Neural cell (in vitro differentiated cells): ENCODE results near the gene SPHKAP. TPM values are rescaled to one million over a fixed set of nuclear protein-coding genes. Genes with fewer than 3 reads are reported as not detected.

Experiments used
- H2AFZ ChIP-seq: fragments of 200-600, 300-800 bp; sonication (generic), shearing (Covaris generic); 2 replicates; pipeline ENCODE4 v1.6.0; 2014; ENCODE audit warnings: low read depth, mild to moderate bottlenecking, antibody characterized with exemption, low read length, moderate library complexity
- H3F3A ChIP-seq: fragments of 200-600 bp; shearing (Covaris generic); 2 replicates; pipeline ENCODE4 v1.6.1; 2016; ENCODE audit warnings: mild to moderate bottlenecking, moderate library complexity, mixed read lengths, antibody characterized with exemption, low read length; ENCODE audit not compliant: insufficient read depth, poor library complexity, severe bottlenecking
- H3K27ac ChIP-seq: fragments of 200-600, 300-800 bp; sonication (generic), shearing (Covaris generic); 2 replicates; pipeline ENCODE4 v1.5.1; 2014; ENCODE audit warnings: mild to moderate bottlenecking, low read length, moderate library complexity
- H3K27me3 ChIP-seq: fragments of 300-800, 200-600 bp; sonication (generic), shearing (Covaris generic); 2 replicates; pipeline ENCODE4 v1.6.0; 2014; ENCODE audit warnings: mild to moderate bottlenecking, low read depth, low read length, moderate library complexity; ENCODE audit not compliant: insufficient read depth
- H3K36me3 ChIP-seq: fragments of 300-800, 200-600 bp; sonication (generic), shearing (Covaris generic); 2 replicates; pipeline ENCODE4 v1.5.1; 2014; ENCODE audit warnings: mild to moderate bottlenecking, antibody characterized with exemption, low read length, moderate library complexity; ENCODE audit not compliant: insufficient read depth
- H3K4me2 ChIP-seq: fragments of 300-800, 200-600 bp; sonication (generic), shearing (Covaris generic); 2 replicates; pipeline ENCODE4 v1.6.0; 2014; ENCODE audit warnings: mild to moderate bottlenecking, low read length
- H3K4me3 ChIP-seq: fragments of 300-800, 200-600 bp; sonication (generic), shearing (Covaris generic); 2 replicates; pipeline ENCODE4 v1.5.1; 2014; ENCODE audit warnings: mild to moderate bottlenecking, low read length, moderate library complexity
- H3K79me2 ChIP-seq: fragments of 200-600 bp; shearing (Covaris generic); replicated peaks from 2 replicates; pipeline ENCODE4 v1.6.0; 2014; ENCODE audit warnings: mild to moderate bottlenecking, low read length, moderate library complexity; ENCODE audit not compliant: insufficient read depth
- H3K9ac ChIP-seq: fragments of 300-800, 200-600 bp; sonication (generic), shearing (Covaris generic); 2 replicates; pipeline ENCODE4 v1.6.1; 2016; ENCODE audit warnings: mild to moderate bottlenecking, low read length, mixed read lengths
- H3K9me2 ChIP-seq: fragments of 200-600 bp; shearing (Covaris generic); 2 replicates; pipeline ENCODE4 v1.6.1; 2016; ENCODE audit warnings: mild to moderate bottlenecking, low read length, mixed read lengths; ENCODE audit not compliant: insufficient read depth
- H3K9me3 ChIP-seq: fragments of 200-600, 300-800 bp; sonication (generic), shearing (Covaris generic); 2 replicates; pipeline ENCODE4 v1.6.1; 2016; ENCODE audit warnings: mild to moderate bottlenecking, mixed run types, low read length, moderate library complexity, mixed read lengths
- H4K20me1 ChIP-seq: fragments of 200-600 bp; shearing (Covaris generic); 2 replicates; pipeline ENCODE4 v1.6.1; 2016; ENCODE audit warnings: mild to moderate bottlenecking, mixed run types; ENCODE audit not compliant: insufficient read depth
- CTCF ChIP-seq: fragments of 450-650 bp; IDR thresholded peaks from 2 replicates; pipeline ENCODE4 v1.5.1; 2014; ENCODE audit warnings: antibody characterized with exemption, mild to moderate bottlenecking, moderate library complexity; ENCODE audit not compliant: poor library complexity, severe bottlenecking
- EP300 ChIP-seq: fragments of 450-650 bp; conservative IDR thresholded peaks from 2 replicates; pipeline ENCODE4 v1.6.1; 2014; ENCODE audit warnings: antibody characterized with exemption, mild to moderate bottlenecking, moderate library complexity; ENCODE audit not compliant: poor library complexity, severe bottlenecking
- EZH2 ChIP-seq: fragments of 200-600, 300-800 bp; shearing (Covaris generic), sonication (generic); IDR thresholded peaks from 2 replicates; pipeline ENCODE4 v1.6.1; 2014; ENCODE audit warnings: antibody characterized with exemption, low read length, borderline replicate concordance, mild to moderate bottlenecking; ENCODE audit not compliant: insufficient read depth, poor library complexity, severe bottlenecking
- MXI1 ChIP-seq: fragments of 450-650 bp; conservative IDR thresholded peaks from 2 replicates; pipeline ENCODE4 v1.6.1; 2014; ENCODE audit warnings: antibody characterized with exemption, mild to moderate bottlenecking; ENCODE audit not compliant: poor library complexity, severe bottlenecking
- POLR2AphosphoS5 ChIP-seq: IDR thresholded peaks from 2 replicates; pipeline ENCODE4 v1.6.1; 2012
- RAD21 ChIP-seq: fragments of 450-650 bp; conservative IDR thresholded peaks from 2 replicates; pipeline ENCODE4 v1.6.1; 2014; ENCODE audit warnings: antibody characterized with exemption, mild to moderate bottlenecking, moderate library complexity
- SMC3 ChIP-seq: fragments of 450-650 bp; conservative IDR thresholded peaks from 2 replicates; pipeline ENCODE4 v1.6.1; 2014; ENCODE audit warnings: antibody characterized with exemption, mild to moderate bottlenecking, moderate library complexity; ENCODE audit not compliant: poor library complexity
- TAF1 ChIP-seq: IDR thresholded peaks from 2 replicates; pipeline ENCODE4 v1.6.1; 2012; ENCODE audit warnings: low read depth
- polyA plus RNA-seq: library from polyadenylated mRNA; depleted of rRNA; stranded (reverse); fragments of >200 nt; gene quantifications from 2 replicates; pipeline ENCODE4 v1.2.3, GENCODE V29; 2014
- TF ChIP-seq, protein P1 (sequence below): IDR thresholded peaks from 2 replicates; pipeline ENCODE4 v1.6.1; 2012; ENCODE audit warnings: borderline replicate concordance

Gene SPHKAP
- polyA plus RNA-seq, 1 donor from 2014 or later = 1.7 TPM

- TF ChIP-seq, protein P1, sequence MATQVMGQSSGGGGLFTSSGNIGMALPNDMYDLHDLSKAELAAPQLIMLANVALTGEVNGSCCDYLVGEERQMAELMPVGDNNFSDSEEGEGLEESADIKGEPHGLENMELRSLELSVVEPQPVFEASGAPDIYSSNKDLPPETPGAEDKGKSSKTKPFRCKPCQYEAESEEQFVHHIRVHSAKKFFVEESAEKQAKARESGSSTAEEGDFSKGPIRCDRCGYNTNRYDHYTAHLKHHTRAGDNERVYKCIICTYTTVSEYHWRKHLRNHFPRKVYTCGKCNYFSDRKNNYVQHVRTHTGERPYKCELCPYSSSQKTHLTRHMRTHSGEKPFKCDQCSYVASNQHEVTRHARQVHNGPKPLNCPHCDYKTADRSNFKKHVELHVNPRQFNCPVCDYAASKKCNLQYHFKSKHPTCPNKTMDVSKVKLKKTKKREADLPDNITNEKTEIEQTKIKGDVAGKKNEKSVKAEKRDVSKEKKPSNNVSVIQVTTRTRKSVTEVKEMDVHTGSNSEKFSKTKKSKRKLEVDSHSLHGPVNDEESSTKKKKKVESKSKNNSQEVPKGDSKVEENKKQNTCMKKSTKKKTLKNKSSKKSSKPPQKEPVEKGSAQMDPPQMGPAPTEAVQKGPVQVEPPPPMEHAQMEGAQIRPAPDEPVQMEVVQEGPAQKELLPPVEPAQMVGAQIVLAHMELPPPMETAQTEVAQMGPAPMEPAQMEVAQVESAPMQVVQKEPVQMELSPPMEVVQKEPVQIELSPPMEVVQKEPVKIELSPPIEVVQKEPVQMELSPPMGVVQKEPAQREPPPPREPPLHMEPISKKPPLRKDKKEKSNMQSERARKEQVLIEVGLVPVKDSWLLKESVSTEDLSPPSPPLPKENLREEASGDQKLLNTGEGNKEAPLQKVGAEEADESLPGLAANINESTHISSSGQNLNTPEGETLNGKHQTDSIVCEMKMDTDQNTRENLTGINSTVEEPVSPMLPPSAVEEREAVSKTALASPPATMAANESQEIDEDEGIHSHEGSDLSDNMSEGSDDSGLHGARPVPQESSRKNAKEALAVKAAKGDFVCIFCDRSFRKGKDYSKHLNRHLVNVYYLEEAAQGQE = no peak
- TF ChIP-seq CTCF = no peak
- TF ChIP-seq MXI1 = no peak
- no peak for TF ChIP-seq EP300
- TF ChIP-seq RAD21 = no peak
- TF ChIP-seq POLR2AphosphoS5 = no peak
- no peak for TF ChIP-seq EZH2
- TF ChIP-seq TAF1 = no peak
- TF ChIP-seq SMC3 = no peak
- Histone ChIP-seq H3K9me2 (no peaks in the 10 kb centered on the region), H3K27me3 (no peaks in the 10 kb centered on the region), H2AFZ (no peak overlapping the region), H3K36me3 (no peaks in the 10 kb centered on the region), H3K9ac (no peak overlapping the region), H3K4me3 (no peak overlapping the region), H3K27ac (no peak overlapping the region), H4K20me1 (no peaks in the 10 kb centered on the region), H3K9me3 (no peaks in the 10 kb centered on the region), H3F3A (no peaks in the 10 kb centered on the region), H3K79me2 (no peaks in the 10 kb centered on the region), H3K4me2 (no peak overlapping the region)
Measured at GRCh38 chr2:228102949-228103348, 78.5 kb downstream of the SPHKAP start.

- no peaks in the 10 kb centered on the region for H3K79me2 ChIP-seq
- H3K4me3 ChIP-seq = no peak overlapping the region
- TF ChIP-seq EP300 (no peak), SMC3 (no peak), RAD21 (no peak), EZH2 (no peak), CTCF (no peak), POLR2AphosphoS5 (no peak), TAF1 (no peak), MXI1 (no peak)
- TF ChIP-seq, protein P1 = no peak
- H3K36me3 ChIP-seq = no peaks in the 10 kb centered on the region
- no peaks in the 10 kb centered on the region for H3F3A ChIP-seq
- no peak overlapping the region for H3K9ac ChIP-seq
- H2AFZ ChIP-seq = no peak overlapping the region
- H3K27ac ChIP-seq = no peak overlapping the region
- H4K20me1 ChIP-seq = no peaks in the 10 kb centered on the region
- H3K4me2 ChIP-seq = no peak overlapping the region
- no peaks in the 10 kb centered on the region for H3K27me3 ChIP-seq
- no peaks in the 10 kb centered on the region for H3K9me3 ChIP-seq
- H3K9me2 ChIP-seq = no peaks in the 10 kb centered on the region
Measured at GRCh38 chr2:228094377-228094921, 87.0 kb downstream of the SPHKAP start.
